ENCODE measurements around the gene CT45A8.
"Not testable (repeated sequence)": the region's sequence is repeated elsewhere in the genome, so short reads cannot be mapped to it uniquely, and the experiment has no call there.

Gene CT45A8

DNA sequence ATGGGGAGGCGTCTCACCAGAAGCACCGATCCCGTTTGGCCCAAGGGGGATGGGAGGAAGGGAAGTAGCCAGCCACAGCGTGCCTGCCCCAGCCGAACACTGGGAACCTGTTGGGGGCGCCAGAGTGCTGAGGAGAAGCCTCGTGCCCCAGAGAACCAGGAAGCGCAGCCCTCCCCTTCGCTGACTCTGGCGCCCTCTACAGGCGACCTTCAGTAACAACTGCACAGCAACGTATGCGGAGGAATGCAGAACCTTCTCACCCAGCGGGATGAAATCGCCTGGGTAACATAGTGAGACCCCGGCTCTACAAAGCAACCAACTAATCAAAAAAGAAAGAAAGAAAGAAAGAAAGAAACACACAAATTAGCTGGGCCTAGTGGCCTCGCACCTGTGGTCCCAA is at the start of gene CT45A8:
CT45A8 (minus strand) TSS at position 101 of the 400 bp plus-strand sequence. CDS start 3,755 bp downstream, outside the sequence.
- H3K9me3 ChIP-seq (ENCODE audit: severe bottlenecking); DNase-seq (ENCODE audit: low spot score); H3K36me3 ChIP-seq (ENCODE audit: low read depth); H3K4me3 ChIP-seq (ENCODE audit: severe bottlenecking); H3K27me3 ChIP-seq (ENCODE audit: insufficient read depth, poor library complexity, severe bottlenecking); ATAC-seq (ENCODE audit: low read depth); H3K27ac ChIP-seq (ENCODE audit: poor library complexity, severe bottlenecking); H3K4me1 ChIP-seq (ENCODE audit: insufficient read depth, poor library complexity, severe bottlenecking): not testable (repeated sequence)

GRCh38 chrX:135893294-135893817 is 39.0 kb upstream of the CT45A8 start, which contains the start of the genes CT45A10 and SAGE1:
Gene CT45A10 (minus strand): TSS chrX:135893444. CDS start chrX:135885344, 8,100 bp downstream.
Gene SAGE1 (plus strand): TSS chrX:135893716. CDS start chrX:135896243, 2,527 bp downstream.
- no peaks in the 10 kb centered on the region for H3K9me3 ChIP-seq (ENCODE audit: severe bottlenecking)
- DNase-seq (ENCODE audit: low spot score) = no peak
- no peaks in the 10 kb centered on the region for H3K27me3 ChIP-seq (ENCODE audit: insufficient read depth, poor library complexity, severe bottlenecking)
- H3K4me1 ChIP-seq (ENCODE audit: insufficient read depth, poor library complexity, severe bottlenecking) = no peaks in the 10 kb centered on the region
- H3K27ac ChIP-seq (ENCODE audit: poor library complexity, severe bottlenecking) = no peak within 1 kb of the TSS
- no peak for TF ChIP-seq CTCF (IDR thresholded peaks at IDR 0.05; ENCODE audit: poor library complexity, severe bottlenecking)
- ATAC-seq (ENCODE audit: low read depth) = no peak
- H3K4me3 ChIP-seq (ENCODE audit: severe bottlenecking) = no peak within 1 kb of the TSS
- no peaks in the 10 kb centered on the region for H3K36me3 ChIP-seq (ENCODE audit: low read depth)

GRCh38 chrX:135892781-135893180 is 38.4 kb upstream of the CT45A8 start:
- ATAC-seq (ENCODE audit: low read depth) = no peak
- H3K4me3 ChIP-seq (ENCODE audit: severe bottlenecking) = no peak overlapping the region
- H3K4me1 ChIP-seq (ENCODE audit: insufficient read depth, poor library complexity, severe bottlenecking) = no peaks in the 10 kb centered on the region
- DNase-seq (ENCODE audit: low spot score) = no peak
- no peak overlapping the region for H3K27ac ChIP-seq (ENCODE audit: poor library complexity, severe bottlenecking)
- no peak for TF ChIP-seq CTCF (IDR thresholded peaks at IDR 0.05; ENCODE audit: poor library complexity, severe bottlenecking)
- no peaks in the 10 kb centered on the region for H3K9me3 ChIP-seq (ENCODE audit: severe bottlenecking)
- H3K27me3 ChIP-seq (ENCODE audit: insufficient read depth, poor library complexity, severe bottlenecking) = no peaks in the 10 kb centered on the region
- no peaks in the 10 kb centered on the region for H3K36me3 ChIP-seq (ENCODE audit: low read depth)

- Histone ChIP-seq H3K36me3 (ENCODE audit: low read depth) (no peaks in the 10 kb centered on the region), H3K4me1 (ENCODE audit: insufficient read depth, poor library complexity, severe bottlenecking) (no peaks in the 10 kb centered on the region), H3K27me3 (ENCODE audit: insufficient read depth, poor library complexity, severe bottlenecking) (no peaks in the 10 kb centered on the region), H3K27ac (ENCODE audit: poor library complexity, severe bottlenecking) (no peak overlapping the region), H3K9me3 (ENCODE audit: severe bottlenecking) (no peaks in the 10 kb centered on the region), H3K4me3 (ENCODE audit: severe bottlenecking) (no peak overlapping the region)
- ATAC-seq (ENCODE audit: low read depth) (no peak), DNase-seq (ENCODE audit: low spot score) (no peak)
- no peak for TF ChIP-seq CTCF (IDR thresholded peaks at IDR 0.05; ENCODE audit: poor library complexity, severe bottlenecking)
Observed at GRCh38 chrX:135890087-135890585, 35.8 kb upstream of the CT45A8 start.

DNA sequence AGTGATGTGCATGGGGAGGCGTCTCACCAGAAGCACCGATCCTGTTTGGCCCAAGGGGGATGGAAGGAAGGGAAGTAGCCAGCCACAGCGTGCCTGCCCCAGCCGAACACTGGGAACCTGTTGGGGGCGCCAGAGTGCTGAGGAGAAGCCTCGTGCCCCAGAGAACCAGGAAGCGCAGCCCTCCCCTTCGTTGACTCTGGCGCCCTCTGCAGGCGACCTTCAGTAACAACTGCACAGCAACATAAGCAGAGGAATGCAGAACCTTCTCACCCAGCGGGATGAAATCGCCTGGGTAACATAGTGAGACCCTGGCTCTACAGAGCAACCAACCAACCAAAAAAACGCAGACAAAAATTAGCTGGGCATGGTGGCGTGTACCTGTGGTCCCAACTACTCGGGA is 34.6 kb upstream of the CT45A8 start:
- not testable (repeated sequence) for H3K27ac ChIP-seq (ENCODE audit: poor library complexity, severe bottlenecking); H3K4me1 ChIP-seq (ENCODE audit: insufficient read depth, poor library complexity, severe bottlenecking); H3K9me3 ChIP-seq (ENCODE audit: severe bottlenecking); H3K27me3 ChIP-seq (ENCODE audit: insufficient read depth, poor library complexity, severe bottlenecking); ATAC-seq (ENCODE audit: low read depth); H3K36me3 ChIP-seq (ENCODE audit: low read depth); DNase-seq (ENCODE audit: low spot score); H3K4me3 ChIP-seq (ENCODE audit: severe bottlenecking)

GRCh38 chrX:135888230-135888629 is 33.9 kb upstream of the CT45A8 start:
- DNase-seq (ENCODE audit: low spot score); H3K36me3 ChIP-seq (ENCODE audit: low read depth); H3K4me1 ChIP-seq (ENCODE audit: insufficient read depth, poor library complexity, severe bottlenecking); H3K9me3 ChIP-seq (ENCODE audit: severe bottlenecking); H3K4me3 ChIP-seq (ENCODE audit: severe bottlenecking); H3K27me3 ChIP-seq (ENCODE audit: insufficient read depth, poor library complexity, severe bottlenecking); H3K27ac ChIP-seq (ENCODE audit: poor library complexity, severe bottlenecking); ATAC-seq (ENCODE audit: low read depth): not testable (repeated sequence)

DNA sequence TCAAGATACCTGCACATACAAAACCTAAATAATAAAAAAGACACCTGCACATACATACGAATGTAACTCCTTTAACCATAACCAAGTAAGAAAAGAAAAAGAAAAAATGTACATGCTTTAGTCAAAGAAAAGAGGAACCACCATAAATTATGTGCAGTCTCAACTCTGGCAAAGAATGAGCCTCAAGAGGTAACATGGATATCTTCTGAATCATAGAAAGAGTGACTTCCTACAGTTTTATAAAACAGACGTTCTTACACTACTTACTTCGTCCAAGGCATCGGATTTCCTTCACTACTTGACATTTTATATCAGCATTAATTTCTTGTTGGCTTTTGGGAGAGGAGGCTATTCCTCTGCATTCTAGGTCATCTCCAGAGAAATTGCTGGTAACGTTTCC is 28.4 kb upstream of the CT45A8 start:
- not testable (repeated sequence) for H3K4me3 ChIP-seq (ENCODE audit: severe bottlenecking); H3K4me1 ChIP-seq (ENCODE audit: insufficient read depth, poor library complexity, severe bottlenecking); H3K27ac ChIP-seq (ENCODE audit: poor library complexity, severe bottlenecking); ATAC-seq (ENCODE audit: low read depth); H3K36me3 ChIP-seq (ENCODE audit: low read depth); DNase-seq (ENCODE audit: low spot score); H3K27me3 ChIP-seq (ENCODE audit: insufficient read depth, poor library complexity, severe bottlenecking); H3K9me3 ChIP-seq (ENCODE audit: severe bottlenecking)

- not testable (repeated sequence) for DNase-seq (ENCODE audit: low spot score); H3K9me3 ChIP-seq (ENCODE audit: severe bottlenecking); H3K27me3 ChIP-seq (ENCODE audit: insufficient read depth, poor library complexity, severe bottlenecking); H3K27ac ChIP-seq (ENCODE audit: poor library complexity, severe bottlenecking); H3K4me3 ChIP-seq (ENCODE audit: severe bottlenecking); H3K4me1 ChIP-seq (ENCODE audit: insufficient read depth, poor library complexity, severe bottlenecking); ATAC-seq (ENCODE audit: low read depth); H3K36me3 ChIP-seq (ENCODE audit: low read depth)
Observed at GRCh38 chrX:135871712-135872111, 17.4 kb upstream of the CT45A8 start, which contains the start of gene CT45A9. Gene CT45A9 (minus strand): TSS chrX:135871812. CDS start chrX:135868061, 3,751 bp downstream.

DNA sequence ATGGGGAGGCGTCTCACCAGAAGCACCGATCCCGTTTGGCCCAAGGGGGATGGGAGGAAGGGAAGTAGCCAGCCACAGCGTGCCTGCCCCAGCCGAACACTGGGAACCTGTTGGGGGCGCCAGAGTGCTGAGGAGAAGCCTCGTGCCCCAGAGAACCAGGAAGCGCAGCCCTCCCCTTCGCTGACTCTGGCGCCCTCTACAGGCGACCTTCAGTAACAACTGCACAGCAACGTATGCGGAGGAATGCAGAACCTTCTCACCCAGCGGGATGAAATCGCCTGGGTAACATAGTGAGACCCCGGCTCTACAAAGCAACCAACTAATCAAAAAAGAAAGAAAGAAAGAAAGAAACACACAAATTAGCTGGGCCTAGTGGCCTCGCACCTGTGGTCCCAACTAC is 17.2 kb downstream of the CT45A8 start, which contains the start of gene CT45A7:
CT45A7 (minus strand) TSS at position 101 of the 400 bp plus-strand sequence. CDS start 3,747 bp downstream, outside the sequence.
- not testable (repeated sequence) for ATAC-seq (ENCODE audit: low read depth); H3K27me3 ChIP-seq (ENCODE audit: insufficient read depth, poor library complexity, severe bottlenecking); H3K9me3 ChIP-seq (ENCODE audit: severe bottlenecking); H3K27ac ChIP-seq (ENCODE audit: poor library complexity, severe bottlenecking); H3K36me3 ChIP-seq (ENCODE audit: low read depth); H3K4me3 ChIP-seq (ENCODE audit: severe bottlenecking); DNase-seq (ENCODE audit: low spot score); H3K4me1 ChIP-seq (ENCODE audit: insufficient read depth, poor library complexity, severe bottlenecking)

All from RWPE2 (cell line).